H7 (cell line): Measurements from ENCODE around the gene DCC. TPM values are rescaled to one million over a fixed set of nuclear protein-coding genes. Genes with fewer than 3 reads are reported as not detected.

ENCODE experiments used
- DNase-seq: peaks from one replicate; pipeline ENCODE4 v3.0.0; 2012
- H3K27me3 ChIP-seq: 2 replicates; pipeline ENCODE4 v1.6.0; 2011; ENCODE audit warnings: mild to moderate bottlenecking, low read length; ENCODE audit not compliant: control insufficient read depth, insufficient read depth
- H3K36me3 ChIP-seq: replicated peaks from 2 replicates; pipeline ENCODE4 v1.5.1; 2011; ENCODE audit warnings: low read length; ENCODE audit not compliant: control insufficient read depth, insufficient read depth
- H3K4me3 ChIP-seq: 2 replicates; pipeline ENCODE4 v1.5.1; 2011; ENCODE audit warnings: low read depth, mild to moderate bottlenecking, control low read depth, low read length, moderate library complexity; ENCODE audit not compliant: insufficient read depth
- total RNA-seq: library from RNA; depleted of rRNA; stranded (reverse); fragments of >200 nt; shearing (Covaris generic); gene quantifications from 2 replicates; pipeline ENCODE4 v1.2.3, GENCODE V29; 2014

Gene DCC
- total RNA-seq, 1 experiment from 2014 or later: 1.3 TPM

- H3K27me3 ChIP-seq: no peaks in the 10 kb centered on the region
- DNase-seq: no peak
- H3K36me3 ChIP-seq: no peaks in the 10 kb centered on the region
- H3K4me3 ChIP-seq: no peak overlapping the region
These were observed 256.9 kb downstream of the DCC start for GRCh38 chr18:52596748-52597435.

- Histone ChIP-seq H3K4me3 (no peak overlapping the region), H3K36me3 (no peaks in the 10 kb centered on the region), H3K27me3 (no peaks in the 10 kb centered on the region)
- no peak for DNase-seq
These were observed 258.9 kb downstream of the DCC start for GRCh38 chr18:52598921-52599320.

GRCh38 chr18:52602820-52603219 lies 262.8 kb downstream of the DCC start:
- Histone ChIP-seq H3K27me3 (no peaks in the 10 kb centered on the region), H3K36me3 (no peaks in the 10 kb centered on the region), H3K4me3 (no peak overlapping the region)
- DNase-seq: no peak

- no peaks in the 10 kb centered on the region for H3K36me3 ChIP-seq
- no peaks in the 10 kb centered on the region for H3K27me3 ChIP-seq
- H3K4me3 ChIP-seq: no peak overlapping the region
- DNase-seq: no peak
These were observed 265.3 kb downstream of the DCC start for GRCh38 chr18:52605345-52605744.

GRCh38 chr18:52607985-52608384 lies 268.0 kb downstream of the DCC start:
- DNase-seq: no peak
- H3K27me3 ChIP-seq: no peaks in the 10 kb centered on the region
- no peak overlapping the region for H3K4me3 ChIP-seq
- no peaks in the 10 kb centered on the region for H3K36me3 ChIP-seq

GRCh38 chr18:52610451-52611115 lies 270.6 kb downstream of the DCC start:
- Histone ChIP-seq H3K36me3 (no peaks in the 10 kb centered on the region), H3K4me3 (no peak overlapping the region), H3K27me3 (no peaks in the 10 kb centered on the region)
- DNase-seq: no peak

GRCh38 chr18:52612406-52612805 lies 272.4 kb downstream of the DCC start:
- Histone ChIP-seq H3K36me3 (no peaks in the 10 kb centered on the region), H3K4me3 (no peak overlapping the region), H3K27me3 (no peaks in the 10 kb centered on the region)
- no peak for DNase-seq

- H3K36me3 ChIP-seq: no peaks in the 10 kb centered on the region
These were observed 275.3 kb downstream of the DCC start for GRCh38 chr18:52615321-52615720.

GRCh38 chr18:52615943-52616342 lies 275.9 kb downstream of the DCC start:
- H3K27me3 ChIP-seq: no peaks in the 10 kb centered on the region
- no peak overlapping the region for H3K4me3 ChIP-seq
- H3K36me3 ChIP-seq: no peaks in the 10 kb centered on the region
- DNase-seq: no peak

More at GRCh38 chr18:52615321-52615720, 275.3 kb downstream of the DCC start:
- DNase-seq: peak; percentile 12
- Histone ChIP-seq H3K27me3 (no peaks in the 10 kb centered on the region), H3K4me3 (no peak overlapping the region)

- DNase-seq: no peak
- Histone ChIP-seq H3K36me3 (no peaks in the 10 kb centered on the region), H3K27me3 (no peaks in the 10 kb centered on the region), H3K4me3 (no peak overlapping the region)
These were observed 277.9 kb downstream of the DCC start for GRCh38 chr18:52617931-52618330.

- H3K27me3 ChIP-seq: no peaks in the 10 kb centered on the region
- H3K4me3 ChIP-seq: no peak overlapping the region
These were observed 281.0 kb downstream of the DCC start for GRCh38 chr18:52620926-52621439.

GRCh38 chr18:52624702-52625101 lies 284.7 kb downstream of the DCC start:
- Histone ChIP-seq H3K36me3 (no peaks in the 10 kb centered on the region), H3K27me3 (no peaks in the 10 kb centered on the region), H3K4me3 (no peak overlapping the region)
- DNase-seq: no peak

More at GRCh38 chr18:52620926-52621439, 281.0 kb downstream of the DCC start:
- H3K36me3 ChIP-seq: no peaks in the 10 kb centered on the region
- DNase-seq: no peak

- H3K27me3 ChIP-seq: no peaks in the 10 kb centered on the region
- no peak for DNase-seq
These were observed 296.5 kb downstream of the DCC start for GRCh38 chr18:52636536-52636935.

GRCh38 chr18:52648201-52648600 lies 308.2 kb downstream of the DCC start:
- Histone ChIP-seq H3K27me3 (no peaks in the 10 kb centered on the region), H3K36me3 (no peaks in the 10 kb centered on the region), H3K4me3 (no peak overlapping the region)
- DNase-seq: no peak

More at GRCh38 chr18:52636536-52636935, 296.5 kb downstream of the DCC start:
- no peaks in the 10 kb centered on the region for H3K36me3 ChIP-seq
- H3K4me3 ChIP-seq: no peak overlapping the region

GRCh38 chr18:52652391-52652790 lies 312.4 kb downstream of the DCC start:
- no peak for DNase-seq
- H3K4me3 ChIP-seq: no peak overlapping the region
- no peaks in the 10 kb centered on the region for H3K27me3 ChIP-seq
- no peaks in the 10 kb centered on the region for H3K36me3 ChIP-seq
